Stimulated activated memory B cell treated with anti-CD40 and anti-IgM and Interleukin-4, amounts not matched to agents 10 μg/mL and 1 μg/mL and 100 μg/mL, for 72 hours (primary cell): ENCODE measurements around the gene RBKS.
"Not testable (repeated sequence)": the region's sequence is repeated elsewhere in the genome, so short reads cannot be mapped to it uniquely, and the experiment has no call there.

Experiments
- ATAC-seq: fragments of 150-1000 bp; cut with Tn5 transposase; 2 replicates; pipeline ENCODE4 v1.10.0; 2021
- H3K27ac Mint-ChIP-seq: one replicate; pipeline ENCODE4 v1.8.0; 2022; ENCODE audit warnings: mild to moderate bottlenecking, mixed read lengths
- H3K27me3 Mint-ChIP-seq: one replicate; pipeline ENCODE4 v1.8.0; 2022; ENCODE audit warnings: mixed read lengths
- H3K36me3 Mint-ChIP-seq: one replicate; pipeline ENCODE4 v1.8.0; 2022; ENCODE audit warnings: mixed read lengths
- H3K4me1 Mint-ChIP-seq: one replicate; pipeline ENCODE4 v1.8.0; 2022; ENCODE audit warnings: mixed read lengths
- H3K4me3 Mint-ChIP-seq: one replicate; pipeline ENCODE4 v1.8.0; 2022; ENCODE audit warnings: mild to moderate bottlenecking, moderate library complexity, mixed read lengths
- H3K9me3 Mint-ChIP-seq: one replicate; pipeline ENCODE4 v1.8.0; 2022; ENCODE audit warnings: mixed read lengths

Gene RBKS

DNA sequence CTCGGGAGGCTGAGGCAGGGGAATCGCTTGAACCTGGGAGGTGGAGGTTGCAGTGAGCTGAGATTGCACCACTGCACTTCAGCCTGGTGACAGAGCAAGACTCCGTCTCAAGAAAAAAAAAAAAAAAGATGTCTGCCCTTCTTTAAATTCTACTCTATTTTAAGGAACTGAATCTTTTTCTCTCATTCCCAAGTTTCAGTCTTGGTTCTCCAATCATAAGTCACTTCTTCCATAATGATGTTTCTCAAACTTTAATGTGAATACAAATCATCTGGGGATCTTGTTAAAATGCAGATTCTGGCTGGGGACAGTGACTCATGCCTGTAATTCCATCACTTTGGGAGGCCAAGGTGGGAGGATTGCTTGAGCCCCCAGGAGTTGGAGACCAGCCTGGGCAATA lies 125.7 kb downstream of the RBKS start:
- not testable (repeated sequence) for H3K9me3 Mint-ChIP-seq, H3K4me3 Mint-ChIP-seq, H3K27ac Mint-ChIP-seq, ATAC-seq, H3K4me1 Mint-ChIP-seq, H3K36me3 Mint-ChIP-seq
- H3K27me3 Mint-ChIP-seq, result peaks cover 28% of the 10 kb centered on the region

DNA sequence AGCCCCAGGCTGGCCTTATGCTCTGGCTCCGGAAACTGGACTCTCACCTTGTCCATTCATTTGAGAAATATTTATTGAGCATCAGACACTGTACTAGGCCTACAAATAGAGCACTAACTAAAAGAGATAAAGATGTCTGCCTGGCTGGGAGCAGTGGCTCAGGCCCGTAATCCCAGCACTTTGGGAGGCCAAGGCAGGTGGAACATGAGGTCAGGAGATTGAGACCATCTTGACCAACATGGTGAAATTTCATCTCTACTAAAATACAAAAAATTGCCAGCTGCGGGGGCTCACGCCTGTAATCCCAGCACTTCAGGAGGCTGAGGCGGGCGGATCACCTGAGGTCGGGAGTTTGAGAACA lies 126.3 kb downstream of the RBKS start:
- Mint-ChIP-seq H3K27me3 (peaks cover 28% of the 10 kb centered on the region), H3K9me3 (no peaks in the 10 kb centered on the region), H3K36me3 (no peaks in the 10 kb centered on the region), H3K27ac (no peak overlapping the region), H3K4me3 (no peak overlapping the region), H3K4me1 (no peaks in the 10 kb centered on the region)
- no peak for ATAC-seq

DNA sequence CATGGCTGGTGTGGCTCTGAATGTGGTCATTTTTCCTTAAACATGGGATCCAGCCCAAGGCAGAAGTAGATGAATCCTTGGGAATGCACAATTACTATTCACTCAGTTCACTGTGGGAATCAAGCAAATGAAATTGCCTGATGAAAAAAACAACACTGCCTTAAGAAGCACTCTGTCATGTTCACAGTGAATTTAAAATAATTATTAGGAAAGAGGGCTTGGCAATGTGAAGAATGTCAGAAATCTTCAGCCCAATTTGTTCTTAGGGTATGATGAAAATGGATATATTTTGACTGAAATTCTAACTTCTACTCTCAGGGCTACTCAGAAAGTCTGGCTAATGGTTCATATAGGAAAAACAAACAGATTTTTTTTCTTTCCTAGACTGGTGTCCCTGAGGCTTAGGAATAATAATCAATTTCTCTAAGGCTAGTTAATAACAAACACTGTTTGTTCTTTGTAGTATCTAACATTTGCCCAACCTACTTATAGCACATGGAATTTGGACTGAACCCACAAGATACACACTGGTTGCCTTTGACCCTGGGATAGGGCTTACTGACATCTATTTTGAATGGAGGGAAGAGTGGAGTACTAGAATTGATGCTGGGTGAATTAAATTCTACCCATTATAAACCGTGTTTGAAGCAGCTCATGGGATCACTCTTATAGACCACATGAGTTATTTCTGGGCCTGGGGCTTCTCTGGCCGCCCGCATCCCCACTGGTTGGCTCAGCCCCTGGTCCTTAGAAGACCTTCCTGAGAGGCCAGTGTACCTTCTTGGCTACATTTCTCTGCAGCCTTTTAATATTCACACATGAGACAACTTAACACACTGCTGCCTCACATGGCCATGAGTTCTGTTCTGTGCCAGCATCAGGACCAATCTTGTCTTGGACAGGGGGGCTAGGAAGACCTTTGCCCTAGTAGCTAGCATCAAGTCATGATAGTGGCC lies 127.0 kb downstream of the RBKS start:
- Mint-ChIP-seq H3K9me3 (no peaks in the 10 kb centered on the region), H3K4me1 (no peaks in the 10 kb centered on the region), H3K27me3 (peaks cover 28% of the 10 kb centered on the region), H3K36me3 (no peaks in the 10 kb centered on the region), H3K4me3 (no peak overlapping the region), H3K27ac (no peak overlapping the region)
- no peak for ATAC-seq

- Mint-ChIP-seq H3K36me3 (no peaks in the 10 kb centered on the region), H3K4me3 (no peak overlapping the region), H3K4me1 (peaks cover 5% of the 10 kb centered on the region), H3K9me3 (no peaks in the 10 kb centered on the region), H3K27me3 (peaks cover 28% of the 10 kb centered on the region), H3K27ac (no peak overlapping the region)
- ATAC-seq, result no peak
These were observed 133.4 kb downstream of the RBKS start for GRCh38 chr2:27756544-27757498.

GRCh38 chr2:27756091-27756490 lies 134.1 kb downstream of the RBKS start:
- no peak overlapping the region for H3K4me3 Mint-ChIP-seq
- no peaks in the 10 kb centered on the region for H3K36me3 Mint-ChIP-seq
- H3K4me1 Mint-ChIP-seq, result peaks cover 5% of the 10 kb centered on the region
- no peak for ATAC-seq
- H3K9me3 Mint-ChIP-seq, result no peaks in the 10 kb centered on the region
- H3K27me3 Mint-ChIP-seq, result peaks cover 31% of the 10 kb centered on the region
- H3K27ac Mint-ChIP-seq, result no peak overlapping the region

GRCh38 chr2:27754831-27755230 lies 135.4 kb downstream of the RBKS start:
- Mint-ChIP-seq H3K4me1 (peaks cover 5% of the 10 kb centered on the region), H3K9me3 (no peaks in the 10 kb centered on the region), H3K27me3 (peaks cover 31% of the 10 kb centered on the region), H3K36me3 (no peaks in the 10 kb centered on the region), H3K4me3 (no peak overlapping the region), H3K27ac (no peak overlapping the region)
- no peak for ATAC-seq

DNA sequence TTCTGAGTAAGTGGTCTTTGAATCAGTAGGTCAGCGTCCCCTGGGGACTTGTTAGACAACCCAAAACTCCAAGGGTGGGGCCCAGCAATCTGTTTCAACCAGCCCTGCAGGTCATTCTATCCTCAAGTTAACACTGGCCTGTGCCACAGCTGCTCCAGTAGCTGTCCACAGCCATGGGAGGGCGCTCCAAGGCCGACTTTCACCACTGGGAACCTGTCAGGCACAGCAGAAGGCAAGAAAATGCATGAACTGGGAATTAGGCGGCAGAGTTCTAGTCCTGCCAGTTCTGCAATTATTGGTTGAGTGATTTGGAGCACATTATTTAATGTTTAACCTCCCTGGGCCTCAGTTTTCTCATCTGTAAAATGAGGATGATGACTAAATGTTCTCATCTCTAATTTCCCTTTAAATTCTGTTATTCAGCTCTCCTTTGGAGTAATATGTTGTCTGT lies 136.0 kb downstream of the RBKS start:
- Mint-ChIP-seq H3K4me1 (peaks cover 5% of the 10 kb centered on the region), H3K4me3 (no peak overlapping the region), H3K9me3 (peaks cover 2% of the 10 kb centered on the region), H3K27ac (no peak overlapping the region), H3K27me3 (peaks cover 34% of the 10 kb centered on the region), H3K36me3 (no peaks in the 10 kb centered on the region)
- ATAC-seq, result peak; percentile 71

DNA sequence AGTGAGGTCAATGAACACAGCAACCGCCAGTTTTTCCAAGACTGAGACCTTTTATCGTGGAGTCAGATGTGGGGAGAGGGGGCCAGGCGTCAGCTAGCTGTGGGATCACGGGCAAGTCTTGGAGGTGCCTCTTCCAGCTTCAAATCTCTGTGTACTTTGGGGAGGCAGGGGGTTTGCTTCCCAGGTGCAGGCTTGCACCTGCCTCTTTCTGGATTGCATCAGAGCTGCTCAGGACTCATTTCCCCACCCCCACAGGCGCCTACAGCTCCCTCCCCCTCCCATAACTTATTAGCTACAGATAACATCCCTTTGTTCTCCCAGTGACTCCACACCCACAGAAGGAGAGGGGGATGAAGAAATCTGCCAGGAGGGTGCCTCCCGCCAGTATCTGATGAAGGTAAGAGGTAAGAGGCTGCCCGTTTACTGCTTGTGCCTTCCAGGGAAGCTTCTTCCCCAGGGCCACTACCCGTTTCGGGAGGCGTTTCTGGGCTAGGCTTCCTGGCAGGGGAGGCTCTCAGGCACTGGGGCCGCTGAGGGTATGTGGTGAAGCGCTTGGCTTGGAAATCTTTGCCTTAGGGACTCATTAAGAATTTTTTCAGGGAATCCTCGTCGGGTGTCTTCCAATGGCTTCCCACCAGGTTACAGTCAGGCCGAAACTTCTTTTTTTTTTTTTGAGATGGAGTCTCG lies 137.5 kb downstream of the RBKS start:
- H3K27ac Mint-ChIP-seq, result no peak overlapping the region
- peaks cover 12% of the 10 kb centered on the region for H3K9me3 Mint-ChIP-seq

DNA sequence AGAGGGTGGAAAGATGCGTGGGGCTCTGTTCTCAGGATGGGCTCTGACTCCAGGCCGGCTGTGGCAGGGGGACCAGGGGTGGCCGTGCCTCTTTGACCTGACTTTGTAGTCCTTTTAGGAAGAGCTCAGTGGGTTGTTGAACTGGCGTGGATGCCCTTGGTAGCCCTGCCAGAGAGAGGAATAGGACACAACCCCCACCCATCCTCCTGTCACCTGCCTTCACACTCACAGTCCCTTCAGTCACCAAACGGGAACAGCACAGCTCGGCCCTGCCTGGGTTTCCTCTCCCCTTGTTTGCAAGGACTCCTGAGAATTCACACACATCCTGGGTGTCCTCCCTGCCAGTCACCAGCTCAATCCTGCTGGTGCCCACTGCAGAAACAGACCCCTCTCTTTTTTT lies 138.8 kb downstream of the RBKS start:
- Mint-ChIP-seq H3K9me3 (peaks cover 12% of the 10 kb centered on the region), H3K4me1 (no peaks in the 10 kb centered on the region), H3K4me3 (no peak overlapping the region), H3K36me3 (no peaks in the 10 kb centered on the region), H3K27ac (no peak overlapping the region), H3K27me3 (peaks cover 41% of the 10 kb centered on the region)
- ATAC-seq, result no peak

More for the DNA sequence above, 137.5 kb downstream of the RBKS start:
- ATAC-seq, result no peak
- Mint-ChIP-seq H3K27me3 (peaks cover 48% of the 10 kb centered on the region), H3K4me1 (peaks cover 5% of the 10 kb centered on the region), H3K4me3 (no peak overlapping the region), H3K36me3 (no peaks in the 10 kb centered on the region)

GRCh38 chr2:27748803-27749554 lies 141.2 kb downstream of the RBKS start:
- H3K27ac Mint-ChIP-seq, ATAC-seq, H3K4me1 Mint-ChIP-seq, H3K36me3 Mint-ChIP-seq, H3K4me3 Mint-ChIP-seq: not testable (repeated sequence)
- H3K9me3 Mint-ChIP-seq, result peaks cover 15% of the 10 kb centered on the region
- H3K27me3 Mint-ChIP-seq, result peaks cover 56% of the 10 kb centered on the region

DNA sequence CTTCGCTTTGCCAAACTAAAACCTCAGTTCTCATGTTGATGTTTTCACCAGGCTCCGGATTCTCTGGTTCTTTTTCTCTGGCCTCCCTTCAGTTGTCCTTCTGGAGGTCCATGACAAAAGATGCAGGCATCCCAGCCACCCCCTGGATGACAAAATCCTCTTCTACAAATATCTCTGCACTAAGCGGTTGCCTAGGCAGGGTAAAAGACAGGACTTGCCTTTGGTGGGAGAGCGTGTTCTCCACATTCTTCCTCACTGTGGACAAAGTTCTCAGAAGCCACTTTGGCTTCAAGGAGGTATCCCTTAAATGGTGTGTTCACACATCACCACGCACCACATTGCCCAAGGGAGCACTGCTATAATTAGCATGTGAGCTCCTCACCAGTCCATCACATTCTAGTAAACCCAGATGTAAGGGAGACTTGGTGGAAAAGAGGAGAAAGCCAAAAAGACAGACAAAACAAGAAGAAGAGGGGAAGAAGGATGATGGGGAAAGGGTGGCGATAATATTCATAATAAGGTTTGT lies 142.3 kb downstream of the RBKS start:
- H3K9me3 Mint-ChIP-seq, result peaks cover 15% of the 10 kb centered on the region
- H3K27me3 Mint-ChIP-seq, result peaks cover 46% of the 10 kb centered on the region
- ATAC-seq, result no peak
- no peaks in the 10 kb centered on the region for H3K4me1 Mint-ChIP-seq
- no peak overlapping the region for H3K27ac Mint-ChIP-seq
- H3K36me3 Mint-ChIP-seq, result no peaks in the 10 kb centered on the region
- no peak overlapping the region for H3K4me3 Mint-ChIP-seq

DNA sequence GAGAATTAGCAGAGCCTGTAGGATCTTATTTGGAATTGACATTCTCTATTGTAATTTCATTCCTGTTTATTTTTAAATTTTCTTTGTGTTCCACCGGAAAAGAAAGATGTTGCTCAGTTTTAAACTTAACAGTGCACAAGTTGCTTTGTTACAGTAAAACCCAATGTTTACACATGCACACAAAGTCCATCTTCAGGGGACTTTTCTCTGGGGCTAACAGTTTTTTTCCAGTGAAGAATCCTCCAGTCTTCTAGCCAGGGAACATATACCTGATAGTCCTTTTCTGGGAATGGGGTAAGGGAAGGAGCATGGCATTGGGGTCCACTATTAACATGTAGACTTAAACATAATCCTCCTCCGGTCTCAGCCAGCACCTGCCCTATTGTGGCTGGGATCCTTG lies 143.9 kb downstream of the RBKS start:
- peaks cover 15% of the 10 kb centered on the region for H3K9me3 Mint-ChIP-seq
- no peak overlapping the region for H3K4me3 Mint-ChIP-seq
- peaks cover 35% of the 10 kb centered on the region for H3K27me3 Mint-ChIP-seq
- ATAC-seq, result no peak
- no peak overlapping the region for H3K27ac Mint-ChIP-seq
- H3K36me3 Mint-ChIP-seq, result no peaks in the 10 kb centered on the region
- no peaks in the 10 kb centered on the region for H3K4me1 Mint-ChIP-seq

DNA sequence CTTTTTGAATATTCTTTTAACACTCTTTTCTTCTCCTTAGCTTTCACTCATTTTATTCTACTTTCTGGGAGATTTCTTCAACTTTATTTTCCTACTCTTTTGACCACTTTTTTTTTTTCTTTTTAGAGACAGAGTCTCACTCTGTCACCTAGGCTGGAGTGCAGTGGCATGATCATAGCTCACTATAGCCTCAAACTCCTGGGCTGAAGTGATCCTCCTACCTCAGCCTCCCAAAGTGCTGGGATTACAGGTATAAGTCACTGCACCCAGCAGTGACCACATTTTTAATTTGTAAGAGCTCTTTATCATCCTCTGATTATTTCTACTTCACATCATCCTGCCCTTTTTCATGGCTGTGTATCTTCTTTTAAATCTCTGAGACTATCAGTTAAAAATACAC lies 144.7 kb downstream of the RBKS start:
- H3K36me3 Mint-ChIP-seq, H3K4me3 Mint-ChIP-seq, ATAC-seq, H3K4me1 Mint-ChIP-seq, H3K27ac Mint-ChIP-seq: not testable (repeated sequence)
- Mint-ChIP-seq H3K9me3 (peaks cover 18% of the 10 kb centered on the region), H3K27me3 (peaks cover 40% of the 10 kb centered on the region)

DNA sequence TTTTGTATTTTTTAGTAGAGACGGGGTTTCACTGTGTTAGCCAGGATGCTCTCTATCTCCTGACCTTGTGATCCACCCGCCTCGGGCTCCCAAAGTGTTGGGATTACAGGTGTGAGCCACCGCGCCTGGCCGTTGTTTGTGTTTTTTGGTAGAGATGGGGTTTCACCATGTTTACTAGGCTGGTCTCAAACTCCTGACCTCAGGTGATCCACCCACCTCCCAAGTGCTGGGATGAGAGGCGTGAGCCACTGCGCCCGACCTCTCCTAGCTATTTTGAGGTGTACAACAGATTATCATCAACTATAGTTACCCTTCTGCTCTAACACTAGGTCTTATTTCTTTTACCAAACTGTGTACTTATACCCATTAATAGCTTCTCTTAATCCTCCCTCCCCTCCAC lies 147.6 kb downstream of the RBKS start:
- H3K9me3 Mint-ChIP-seq, result peaks cover 11% of the 10 kb centered on the region
- H3K4me3 Mint-ChIP-seq, result no peak overlapping the region
- H3K36me3 Mint-ChIP-seq, result no peaks in the 10 kb centered on the region
- no peaks in the 10 kb centered on the region for H3K4me1 Mint-ChIP-seq
- H3K27me3 Mint-ChIP-seq, result peaks cover 36% of the 10 kb centered on the region
- no peak for ATAC-seq
- no peak overlapping the region for H3K27ac Mint-ChIP-seq
